ENCODE results near the gene HOXD8.

GRCh38 chr2:176128982-176129796, at the start of gene HOXD8:
- no peak for TF ChIP-seq CTCF (IDR thresholded peaks at IDR 0.05)
- TF ChIP-seq POLR2A (IDR thresholded peaks at IDR 0.05): no peak
- peak; percentile 66 to 90 (median 82) for TF ChIP-seq POLR2AphosphoS5 (IDR thresholded peaks at IDR 0.05)
